Measurements from ENCODE around the gene SLC9A4.

The SLC9A4 gene

DNA sequence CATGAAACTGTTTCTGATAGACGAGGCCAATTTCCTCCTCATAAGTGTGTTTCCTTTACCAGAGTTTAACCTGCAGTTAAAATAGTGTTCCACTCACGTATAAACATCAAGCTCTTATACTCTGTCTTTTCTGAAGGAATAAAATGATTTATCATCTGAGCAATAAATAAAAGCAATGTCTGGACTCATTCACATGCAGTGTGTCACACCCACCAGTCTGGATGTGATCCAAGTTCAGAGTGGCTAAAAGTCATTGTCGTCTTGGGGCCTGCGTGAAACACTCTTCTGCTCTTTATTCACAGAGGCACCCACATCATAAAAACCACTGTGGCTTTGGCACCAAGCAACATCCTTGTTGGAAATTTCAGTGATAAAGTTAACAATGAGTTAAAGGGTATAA lies 19.5 kb upstream of the SLC9A4 start:
- DNase-seq (ENCODE audit: low read depth), result no peak

DNA sequence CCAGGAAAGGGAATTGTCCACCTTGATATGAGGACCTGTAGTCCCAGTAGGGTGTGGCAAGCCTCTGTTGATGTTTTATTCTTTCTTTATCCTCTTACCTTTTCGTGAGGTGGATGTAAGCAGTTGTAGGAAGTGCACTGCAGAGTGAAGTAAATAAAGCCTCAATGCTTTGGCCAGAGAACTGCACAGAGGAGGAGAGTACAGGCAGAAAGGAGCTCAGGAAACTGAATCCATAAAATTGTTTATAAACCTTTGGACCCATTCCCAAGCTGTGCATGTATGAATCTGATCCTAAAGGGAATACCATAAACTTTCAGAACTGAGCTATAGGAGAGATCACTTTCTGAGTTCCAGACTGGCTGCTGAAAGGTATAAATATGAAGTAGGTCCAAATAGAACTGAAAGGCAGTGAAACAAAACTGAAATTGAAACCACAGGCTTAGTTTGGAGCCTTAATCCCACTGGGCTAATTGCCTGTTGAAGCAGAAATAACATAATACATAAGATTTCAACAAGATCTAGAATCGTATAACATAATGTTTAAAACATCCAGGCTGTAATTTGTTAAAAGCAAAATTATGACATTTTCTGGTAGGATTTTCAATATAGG lies 17.9 kb upstream of the SLC9A4 start:
- no peak for DNase-seq (ENCODE audit: low read depth)

DNA sequence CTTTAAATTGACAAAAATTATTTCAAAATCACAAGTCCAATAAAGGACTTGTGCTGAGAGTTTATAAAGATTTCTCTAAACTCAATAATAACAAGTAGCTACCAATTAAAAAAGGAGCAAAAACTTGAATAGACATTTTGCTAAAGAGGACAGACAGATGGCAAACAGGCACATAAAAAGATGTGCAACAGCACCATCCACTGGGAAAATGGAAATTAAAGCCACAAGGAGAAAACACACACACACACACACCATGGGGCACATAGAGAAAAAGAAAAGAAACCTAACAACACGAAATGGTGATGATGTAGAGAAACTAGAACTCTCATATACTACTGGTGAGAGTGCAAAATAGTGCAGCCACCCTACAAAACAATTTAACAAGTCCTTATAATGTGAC lies 12.6 kb upstream of the SLC9A4 start:
- DNase-seq (ENCODE audit: low read depth), result no peak

DNA sequence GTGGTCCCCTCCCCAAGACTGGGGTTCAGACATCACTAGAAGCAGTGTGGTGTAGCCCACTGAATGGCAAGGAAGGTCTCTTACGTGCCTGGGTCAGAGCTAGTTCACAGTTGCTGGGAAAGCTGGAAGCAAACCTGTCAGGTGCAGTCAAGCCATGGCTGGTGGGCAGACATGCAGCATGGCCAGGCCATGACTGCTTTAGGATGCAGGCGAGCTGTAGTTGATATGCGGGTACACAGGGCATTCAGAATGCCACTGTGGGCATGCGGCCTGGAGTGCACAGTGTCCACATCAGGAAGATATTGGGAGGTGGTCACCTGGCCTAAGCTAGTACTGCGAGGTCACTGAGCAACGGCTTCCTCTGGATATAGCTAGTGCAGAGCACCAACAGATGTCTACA lies 11.8 kb upstream of the SLC9A4 start:
- no peak for DNase-seq (ENCODE audit: low read depth)

DNA sequence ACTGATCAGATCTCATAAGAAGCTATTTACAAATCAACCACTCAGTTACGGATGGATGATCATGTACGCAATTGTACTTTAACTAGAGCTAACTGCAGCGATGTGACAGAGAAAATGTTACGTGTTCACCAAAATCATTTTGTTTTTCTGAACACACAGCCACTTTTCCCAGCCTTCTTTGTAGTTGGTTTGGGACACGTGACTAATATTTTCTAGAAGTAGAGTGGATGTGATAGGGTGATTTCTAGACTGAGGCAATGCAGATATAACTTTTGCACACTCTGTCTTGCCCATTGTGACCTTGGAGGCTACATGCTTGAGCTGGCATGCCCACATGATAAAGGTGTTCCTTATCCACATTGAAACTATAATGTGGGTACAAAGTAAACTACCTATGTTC lies 9.9 kb upstream of the SLC9A4 start:
- DNase-seq (ENCODE audit: low read depth), result no peak

DNA sequence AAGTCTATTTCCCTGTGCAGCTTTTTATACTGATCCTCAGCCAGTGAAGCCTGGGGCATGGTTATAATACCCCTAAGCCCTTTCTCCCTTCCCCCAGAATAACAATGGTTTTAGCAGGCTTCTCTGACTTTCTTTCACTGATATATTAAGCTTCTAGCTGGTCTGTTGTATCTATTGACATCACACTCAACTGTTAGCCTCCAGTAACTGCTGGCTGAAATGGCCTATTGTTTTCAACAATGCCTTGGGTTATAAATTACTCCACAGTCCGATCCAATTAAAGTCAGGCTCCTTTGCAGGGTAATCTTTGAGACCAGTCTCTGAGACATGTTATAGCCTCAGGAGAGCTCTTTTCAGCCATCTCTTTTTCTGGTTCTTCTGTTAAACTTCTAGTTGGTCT lies 2.9 kb upstream of the SLC9A4 start:
- no peak for DNase-seq (ENCODE audit: low read depth)

DNA sequence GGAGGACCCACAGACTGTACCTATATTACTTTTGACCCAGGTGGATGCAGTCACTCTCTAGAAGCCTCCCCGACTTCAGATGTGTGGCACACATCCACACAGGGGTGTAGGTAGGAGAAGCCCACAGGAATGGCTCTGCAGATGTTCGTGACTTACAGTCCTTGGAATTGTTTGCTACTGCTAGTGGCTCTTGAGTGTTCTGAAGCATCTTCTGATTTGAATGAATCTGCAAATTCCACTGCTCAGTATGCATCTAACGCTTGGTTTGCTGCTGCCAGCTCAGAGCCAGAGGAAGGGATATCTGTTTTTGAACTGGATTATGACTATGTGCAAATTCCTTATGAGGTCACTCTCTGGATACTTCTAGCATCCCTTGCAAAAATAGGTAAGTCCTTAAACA lies 605 bp downstream of the SLC9A4 start:
- DNase-seq (ENCODE audit: low read depth), result no peak

DNA sequence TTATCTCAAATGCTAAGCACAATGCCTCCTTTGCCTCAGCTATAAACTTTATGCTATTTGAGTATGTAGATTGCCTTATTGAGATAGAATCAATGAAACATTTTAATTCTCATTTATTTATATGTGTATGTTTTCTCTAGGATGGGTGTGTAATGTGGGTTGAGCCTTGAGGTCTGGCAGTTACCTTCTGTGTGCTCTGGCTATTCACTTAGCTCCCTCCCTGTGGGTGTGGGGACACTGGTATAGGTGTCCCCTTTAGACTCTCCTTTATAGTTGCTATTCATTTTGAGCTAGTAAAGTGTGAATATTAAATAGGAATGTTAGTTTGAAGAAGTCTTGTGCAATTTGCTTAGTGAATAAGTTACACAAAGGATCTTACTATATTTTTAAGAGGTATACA lies 1.8 kb downstream of the SLC9A4 start:
- no peak for DNase-seq (ENCODE audit: low read depth)

DNA sequence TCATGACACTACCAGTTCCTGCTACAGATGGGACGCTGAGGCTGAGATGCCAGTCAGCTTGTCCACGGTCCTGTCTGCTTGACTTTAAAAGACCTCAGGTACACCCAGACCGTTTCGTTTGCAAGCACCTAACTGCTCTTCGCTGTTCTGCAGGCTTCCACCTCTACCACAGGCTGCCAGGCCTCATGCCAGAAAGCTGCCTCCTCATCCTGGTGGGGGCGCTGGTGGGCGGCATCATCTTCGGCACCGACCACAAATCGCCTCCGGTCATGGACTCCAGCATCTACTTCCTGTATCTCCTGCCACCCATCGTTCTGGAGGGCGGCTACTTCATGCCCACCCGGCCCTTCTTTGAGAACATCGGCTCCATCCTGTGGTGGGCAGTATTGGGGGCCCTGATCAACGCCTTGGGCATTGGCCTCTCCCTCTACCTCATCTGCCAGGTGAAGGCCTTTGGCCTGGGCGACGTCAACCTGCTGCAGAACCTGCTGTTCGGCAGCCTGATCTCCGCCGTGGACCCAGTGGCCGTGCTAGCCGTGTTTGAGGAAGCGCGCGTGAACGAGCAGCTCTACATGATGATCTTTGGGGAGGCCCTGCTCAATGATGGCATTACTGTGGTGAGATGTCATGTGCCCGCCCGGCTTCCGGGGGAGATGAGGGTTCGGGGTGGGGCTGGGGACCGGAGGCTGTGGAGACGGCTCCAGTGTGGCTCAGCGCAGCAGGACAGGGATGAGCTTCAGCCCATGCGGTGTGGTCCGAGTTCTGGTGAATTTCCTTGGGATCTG lies 5.9 kb downstream of the SLC9A4 start:
- DNase-seq (ENCODE audit: low read depth), result no peak

DNA sequence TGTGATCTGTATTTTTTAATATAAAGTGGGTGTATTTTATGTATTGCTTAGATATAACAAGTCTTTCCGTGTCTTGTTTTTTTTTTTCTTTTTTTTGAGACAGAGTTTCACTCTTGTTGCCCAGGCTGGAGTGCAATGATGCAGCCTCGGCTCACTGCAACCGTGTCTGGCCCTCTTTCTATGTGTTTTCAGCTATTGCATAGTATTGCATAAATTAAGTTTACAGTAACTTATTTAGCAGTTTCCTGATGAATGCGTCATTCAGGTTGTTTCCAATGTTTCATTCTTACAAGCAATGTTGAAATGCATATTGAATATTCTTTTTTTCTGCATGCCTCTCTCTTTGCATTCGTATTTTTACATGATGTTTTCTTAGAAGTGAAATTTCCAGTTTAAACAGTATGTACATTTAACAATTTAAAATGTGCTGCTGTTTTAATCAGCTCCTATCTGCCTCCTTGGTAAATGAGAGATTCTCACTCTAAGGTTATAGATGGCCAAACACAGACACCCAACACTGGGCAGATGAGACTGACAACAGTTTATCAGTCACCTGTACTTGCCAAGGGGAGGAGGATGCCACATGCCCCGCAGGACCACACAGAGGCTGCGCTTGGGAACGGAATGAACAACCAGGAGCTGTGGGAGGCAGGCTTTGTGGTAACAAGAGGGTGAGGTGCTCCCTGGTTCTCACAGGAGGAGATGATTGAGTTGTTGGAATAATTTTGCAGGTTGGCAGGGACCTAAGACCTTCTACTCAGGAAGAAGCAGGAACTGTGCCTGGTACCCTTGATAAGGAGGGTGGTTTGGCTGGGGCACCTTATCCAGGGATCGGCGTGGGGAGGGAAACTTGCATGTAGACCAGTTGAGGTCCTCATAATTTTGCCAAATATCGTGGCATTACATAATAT lies 7.5 kb downstream of the SLC9A4 start:
- DNase-seq (ENCODE audit: low read depth), result no peak

DNA sequence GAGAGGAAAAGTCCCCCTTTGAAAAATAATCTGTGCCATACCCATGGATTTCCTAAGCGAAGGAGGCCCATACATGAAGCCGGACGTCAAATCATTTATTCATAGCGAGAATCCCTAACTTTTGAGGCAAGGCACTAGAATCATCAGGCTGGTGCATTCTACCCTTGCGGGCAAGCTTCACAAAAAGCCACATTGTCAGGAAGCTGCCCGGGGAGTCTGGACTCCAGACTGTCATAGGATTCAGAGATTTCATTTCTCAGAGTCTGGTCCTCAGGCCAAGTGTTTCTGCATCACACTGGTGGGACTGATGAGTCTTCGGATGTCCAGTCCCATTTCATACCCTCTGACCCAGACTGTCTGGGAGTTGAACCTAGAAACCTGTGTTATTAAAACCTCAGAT lies 8.9 kb downstream of the SLC9A4 start:
- no peak for DNase-seq (ENCODE audit: low read depth)

DNA sequence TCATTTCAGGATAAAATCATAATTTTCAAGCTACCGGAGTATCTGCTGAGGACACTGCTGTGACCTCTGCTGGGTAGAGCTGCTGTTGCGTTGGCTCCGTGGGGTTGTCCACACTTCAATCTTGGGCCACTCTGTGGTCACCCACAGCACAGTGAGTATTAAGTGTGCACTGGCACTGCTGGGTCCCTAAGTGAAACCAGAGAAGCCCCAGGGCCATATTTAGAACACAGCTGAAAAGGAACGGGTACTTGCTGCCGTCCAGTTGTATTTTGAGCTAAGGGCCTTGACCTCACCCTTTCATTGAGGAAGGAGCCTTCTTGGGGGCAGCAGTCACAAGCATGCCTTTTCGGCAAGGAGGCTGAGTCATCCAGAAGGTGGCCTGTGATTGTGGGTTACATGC lies 10.1 kb downstream of the SLC9A4 start:
- no peak for DNase-seq (ENCODE audit: low read depth)

DNA sequence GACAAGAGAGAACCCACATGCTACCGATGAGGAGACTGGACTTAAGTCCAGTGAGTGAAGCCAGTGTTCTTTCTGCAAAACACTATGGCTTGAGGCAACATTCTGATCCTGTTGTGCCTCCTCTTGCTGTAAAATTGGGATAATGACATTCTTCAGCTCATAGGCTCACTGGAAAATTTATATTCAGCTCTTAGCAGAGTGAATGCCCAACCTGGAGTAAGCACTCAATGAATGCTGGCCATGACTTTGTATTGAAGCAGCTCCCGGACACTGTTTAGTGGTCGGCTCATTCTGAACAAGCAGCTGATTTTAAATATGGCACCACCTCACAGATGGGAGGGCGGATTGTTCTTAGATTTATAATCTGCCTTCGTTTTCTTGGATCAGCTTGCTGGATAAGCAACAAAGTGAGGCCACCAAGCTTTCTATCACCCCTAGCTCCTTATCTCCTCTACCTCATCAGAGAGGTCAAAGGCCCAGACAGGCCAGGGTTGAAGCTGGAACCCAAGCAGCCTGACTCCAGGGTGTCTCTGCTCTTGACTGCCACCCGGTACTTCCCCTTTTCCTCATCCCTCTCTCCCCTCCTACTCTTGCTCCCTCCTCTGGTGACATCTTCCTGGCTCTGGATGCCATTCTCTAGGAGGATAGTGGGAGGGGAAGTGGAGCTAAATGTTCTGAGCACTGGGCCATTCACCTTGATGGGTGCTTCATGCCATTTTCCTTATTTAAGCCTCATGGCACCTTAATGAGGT lies 11.5 kb downstream of the SLC9A4 start:
- no peak for DNase-seq (ENCODE audit: low read depth)

DNA sequence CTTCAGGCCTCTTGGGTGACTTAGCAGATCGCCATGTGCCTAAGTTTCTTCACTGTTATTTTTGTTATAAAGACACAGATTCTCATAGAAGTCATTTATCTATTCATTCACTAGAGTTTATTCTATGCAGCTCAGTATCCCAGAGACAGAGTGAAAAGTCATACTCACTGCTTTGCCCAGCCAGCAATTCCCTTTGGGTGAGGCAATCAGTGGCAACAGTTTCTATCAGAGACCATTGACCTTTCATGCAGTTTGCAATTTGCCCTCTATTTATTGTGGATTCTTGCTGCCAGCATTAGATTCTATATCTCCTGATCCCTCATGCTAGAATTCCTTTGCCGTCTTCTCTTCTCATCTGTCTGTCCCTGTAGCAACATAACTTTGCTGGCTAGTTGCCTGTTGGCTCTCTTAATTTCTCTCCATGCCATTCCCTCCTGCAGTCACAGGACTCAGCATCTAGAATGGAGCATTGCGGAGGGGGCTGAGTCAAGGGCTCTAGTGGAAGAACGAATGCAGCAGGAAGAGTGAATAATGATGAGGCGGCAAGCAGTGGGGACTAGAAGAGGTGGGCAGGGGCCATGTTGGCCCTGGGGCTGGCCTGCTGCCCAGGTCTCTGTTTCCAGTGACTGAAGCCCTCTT lies 12.2 kb downstream of the SLC9A4 start:
- no peak for DNase-seq (ENCODE audit: low read depth)

DNA sequence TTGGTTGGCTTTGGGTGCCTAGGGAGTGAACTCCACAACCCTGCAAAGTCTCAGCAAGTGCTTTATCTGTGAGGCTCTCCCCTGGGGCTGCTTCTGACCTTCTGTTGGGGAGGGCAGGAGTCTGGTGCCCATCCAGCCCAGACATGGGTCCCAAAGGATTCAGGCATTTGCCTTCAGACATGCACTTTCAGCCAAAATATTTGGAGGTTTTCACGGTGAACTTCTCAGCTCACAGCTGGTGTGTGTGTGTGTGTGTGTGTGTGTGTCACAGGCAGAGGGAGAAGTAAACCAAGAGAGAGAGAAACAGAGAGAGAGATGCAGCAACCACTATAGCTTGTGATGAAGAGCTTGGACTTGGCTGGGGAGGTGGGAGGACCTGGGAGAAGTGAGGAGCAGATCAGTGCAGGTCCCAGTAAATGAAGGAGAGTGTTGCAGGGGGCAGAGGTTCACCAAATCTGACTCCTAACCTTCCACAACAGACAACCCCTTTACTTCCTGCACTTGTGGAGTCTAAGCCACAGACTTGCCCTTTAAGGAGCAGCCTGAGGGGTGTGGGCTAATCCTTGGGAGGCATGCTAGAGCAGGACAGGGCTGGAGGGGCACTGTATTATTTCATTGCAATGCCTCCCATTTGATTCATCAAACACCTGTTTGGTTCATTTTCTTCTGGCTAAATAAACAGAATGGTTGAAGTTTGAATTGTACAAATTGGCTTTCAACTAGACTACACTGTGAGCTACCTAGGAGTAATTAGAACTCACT lies 14.1 kb downstream of the SLC9A4 start:
- no peak for DNase-seq (ENCODE audit: low read depth)

DNA sequence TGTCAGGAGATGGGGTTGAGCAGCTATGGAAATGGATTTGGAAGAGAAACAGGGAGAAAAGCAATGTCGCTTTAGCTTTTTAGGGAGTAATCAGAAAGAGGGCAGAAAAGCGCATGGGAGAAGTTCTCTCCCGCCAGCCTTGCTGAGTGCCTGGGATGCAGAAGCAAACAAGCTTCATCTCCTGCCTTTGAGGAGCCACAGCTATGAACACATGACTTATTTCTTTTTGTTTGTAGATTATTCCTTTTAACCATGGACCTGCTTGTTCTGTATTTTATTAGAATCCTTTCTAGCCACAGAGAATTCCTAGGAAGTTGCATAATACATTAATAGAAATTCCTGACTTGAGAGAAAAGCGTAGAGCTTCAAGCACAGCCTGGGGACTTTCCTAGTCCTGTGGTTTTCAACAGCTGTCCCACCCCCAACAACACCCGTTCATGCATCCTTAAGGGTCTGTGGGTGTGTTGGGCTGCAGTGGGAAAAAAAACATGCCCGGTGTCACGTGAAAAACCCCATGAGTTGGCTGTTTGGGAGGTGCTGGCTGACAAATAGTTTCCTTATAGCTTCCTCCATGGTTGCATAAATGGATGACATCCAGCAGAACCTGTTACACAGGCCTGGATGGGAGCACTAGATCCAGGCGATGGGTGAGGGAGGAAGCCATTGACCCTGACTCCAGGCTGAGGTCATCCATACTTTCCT lies 14.9 kb downstream of the SLC9A4 start:
- peak; percentile 56 for DNase-seq (ENCODE audit: low read depth)

DNA sequence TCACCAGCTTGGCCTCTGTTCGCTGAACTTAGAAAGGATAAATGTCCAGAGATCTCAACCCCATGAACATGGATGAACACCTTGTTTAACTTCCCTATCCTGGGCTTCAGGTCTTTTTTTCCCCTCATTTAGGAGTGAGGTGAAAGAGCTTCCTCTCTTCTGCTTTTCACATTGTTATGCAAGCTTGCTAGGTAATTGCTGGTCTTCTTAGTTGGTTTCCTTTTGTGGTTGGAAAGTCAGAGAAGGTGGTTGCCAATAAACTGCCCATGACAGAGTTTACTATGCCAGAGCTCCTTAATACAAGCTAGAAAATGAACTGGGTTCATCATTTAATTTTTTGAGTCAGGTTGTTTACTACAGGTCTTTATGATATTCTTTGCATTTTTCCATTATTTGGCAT lies 16.6 kb downstream of the SLC9A4 start:
- no peak for DNase-seq (ENCODE audit: low read depth)

DNA sequence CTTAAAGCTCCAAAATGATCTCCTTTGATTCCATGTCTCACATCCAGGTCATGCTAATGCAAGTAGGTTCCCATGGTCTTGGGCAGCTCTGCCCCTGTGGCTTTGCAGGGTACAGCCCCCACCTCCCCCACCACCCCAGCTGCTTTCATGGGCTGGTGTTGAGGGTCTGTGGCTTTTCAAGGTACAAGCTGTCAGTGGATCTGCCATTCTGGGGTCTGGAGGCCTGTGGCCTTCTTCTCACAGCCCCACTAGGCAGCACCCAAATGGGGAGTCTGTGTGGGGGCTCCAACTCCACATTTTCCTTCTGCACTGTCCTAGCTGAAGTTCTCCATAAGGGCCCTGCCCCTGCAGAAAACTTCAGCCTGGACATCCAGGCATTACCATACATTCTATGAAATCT lies 19.0 kb downstream of the SLC9A4 start:
- no peak for DNase-seq (ENCODE audit: low read depth)

DNA sequence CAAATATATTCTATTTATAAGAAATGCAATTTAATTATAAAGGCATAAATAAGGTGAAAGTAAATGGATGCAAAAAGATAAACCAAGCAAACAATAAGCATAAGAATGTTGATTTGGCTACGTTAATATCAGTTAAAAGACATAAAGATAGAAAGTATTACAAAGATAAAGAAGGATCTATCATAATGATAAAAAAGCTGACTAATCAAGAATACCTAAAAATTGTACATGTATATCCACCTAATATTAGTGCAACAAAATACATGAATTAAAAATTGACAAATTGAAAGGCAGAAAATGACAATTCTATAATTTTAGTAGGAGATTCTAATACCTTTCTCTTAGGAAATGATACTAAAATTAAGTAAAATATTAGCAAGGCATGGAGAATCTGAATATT lies 21.5 kb downstream of the SLC9A4 start:
- no peak for DNase-seq (ENCODE audit: low read depth)

DNA sequence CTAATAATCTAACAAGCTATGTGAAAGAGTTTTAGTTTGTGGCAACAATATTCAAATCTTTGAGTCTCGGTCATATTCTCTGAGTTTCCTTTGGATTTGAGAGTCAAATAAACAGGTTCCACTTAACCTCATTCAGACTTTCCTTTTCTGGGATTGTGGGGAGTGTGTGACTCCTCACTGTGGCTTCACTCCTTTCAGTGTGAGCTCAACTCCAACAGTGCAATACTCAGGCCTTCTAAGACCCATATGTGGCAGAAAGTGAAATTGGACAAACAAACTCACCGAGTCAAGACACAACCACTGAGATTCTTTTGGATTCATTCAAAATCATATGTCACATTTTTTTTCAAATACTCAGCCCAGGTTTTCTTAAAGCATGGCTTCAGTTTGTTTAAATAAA lies 25.4 kb downstream of the SLC9A4 start:
- no peak for DNase-seq (ENCODE audit: low read depth)
